GM19043 (cell line): Measurements from ENCODE around the gene POLD4.

ENCODE experiments used
- ATAC-seq: cut with Tn5 transposase; IDR thresholded peaks from one replicate; pipeline ENCODE4 v1.9.1; 2021; ENCODE audit warnings: low read depth; ENCODE audit not compliant: unreplicated experiment

Gene POLD4

GRCh38 chr11:67372321-67372992, 19.1 kb upstream of the POLD4 start:
- ATAC-seq = no peak

- ATAC-seq = no peak
These were observed 18.6 kb upstream of the POLD4 start for GRCh38 chr11:67371911-67372320.

GRCh38 chr11:67371189-67371910, 18.0 kb upstream of the POLD4 start:
- ATAC-seq = no peak

GRCh38 chr11:67370351-67371076, 17.2 kb upstream of the POLD4 start:
- no peak for ATAC-seq

GRCh38 chr11:67369801-67370284, 16.5 kb upstream of the POLD4 start:
- no peak for ATAC-seq

- no peak for ATAC-seq
These were observed 15.9 kb upstream of the POLD4 start for GRCh38 chr11:67369275-67369674.

GRCh38 chr11:67368621-67369020, 15.3 kb upstream of the POLD4 start:
- ATAC-seq = no peak

- ATAC-seq = no peak
These were observed 14.4 kb upstream of the POLD4 start for GRCh38 chr11:67367761-67368227.

- ATAC-seq = no peak
These were observed 13.8 kb upstream of the POLD4 start for GRCh38 chr11:67366961-67367760.

- ATAC-seq = no peak
These were observed 13.2 kb upstream of the POLD4 start for GRCh38 chr11:67366546-67366945.

GRCh38 chr11:67365736-67366444, 12.5 kb upstream of the POLD4 start:
- ATAC-seq = no peak

GRCh38 chr11:67364783-67365722, 11.7 kb upstream of the POLD4 start:
- no peak for ATAC-seq

GRCh38 chr11:67364169-67364568, 10.8 kb upstream of the POLD4 start:
- ATAC-seq = no peak

- ATAC-seq = no peak
These were observed 4.7 kb upstream of the POLD4 start for GRCh38 chr11:67357831-67358670.

GRCh38 chr11:67356864-67357561, 3.7 kb upstream of the POLD4 start:
- ATAC-seq = no peak

GRCh38 chr11:67356387-67356863, 3.1 kb upstream of the POLD4 start:
- ATAC-seq = no peak

- ATAC-seq = no peak
These were observed 2.5 kb upstream of the POLD4 start for GRCh38 chr11:67355794-67356386.
